Central memory CD4-positive, alpha-beta T cell (primary cell): ENCODE measurements around the gene SH3PXD2B.

Experiments
- DNase-seq: peaks from one replicate; pipeline ENCODE4 v3.0.0; 2022
- total RNA-seq, 3 experiments: gene quantifications; one replicate each; lab custom pipeline; 2026; lab: John Stamatoyannopoulos, UW

Gene SH3PXD2B
- 0.58 to 1.9 (median 1.8) reads per million in 3 experiments for total RNA-seq

DNA sequence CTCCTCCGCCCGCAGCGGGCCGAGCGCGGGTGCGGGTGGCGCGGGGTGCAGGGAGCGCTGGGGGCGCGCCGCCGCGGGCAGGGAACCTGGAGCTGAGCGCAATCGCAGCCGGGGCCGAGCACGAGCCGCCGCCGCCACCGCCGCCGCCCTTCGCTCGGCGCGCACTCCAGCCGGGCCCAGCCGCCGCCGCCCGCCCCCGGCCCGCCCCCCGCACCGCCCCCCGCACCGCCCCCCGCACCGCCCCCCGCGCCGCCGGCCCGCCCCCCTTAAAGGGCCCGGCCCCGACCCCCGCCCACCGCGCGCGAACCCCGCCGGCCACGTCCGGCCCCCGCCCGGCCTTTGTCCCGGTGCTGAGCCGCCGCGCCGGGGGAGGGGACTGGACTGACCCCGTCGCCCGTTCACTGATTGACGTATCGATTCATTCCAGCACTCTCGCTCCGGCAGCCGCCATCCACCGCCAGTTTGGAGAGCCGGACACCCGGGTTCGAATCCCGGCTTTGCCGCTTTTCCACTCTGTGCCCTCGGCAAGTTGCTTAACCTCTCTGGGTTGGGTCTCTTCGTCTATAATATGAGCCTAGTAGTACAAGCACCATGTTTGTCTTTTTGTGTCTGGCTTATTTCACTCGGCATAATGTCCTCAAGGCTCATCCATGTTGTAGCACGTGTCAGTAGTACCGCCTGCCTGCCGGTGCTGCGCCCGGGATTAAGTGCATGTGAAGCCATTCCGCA is at the start of gene SH3PXD2B:
SH3PXD2B (minus strand) TSS at position 168 of the 729 bp plus-strand sequence. CDS start 173 bp downstream, outside the sequence.
- DNase-seq = peak; percentile 18

DNA sequence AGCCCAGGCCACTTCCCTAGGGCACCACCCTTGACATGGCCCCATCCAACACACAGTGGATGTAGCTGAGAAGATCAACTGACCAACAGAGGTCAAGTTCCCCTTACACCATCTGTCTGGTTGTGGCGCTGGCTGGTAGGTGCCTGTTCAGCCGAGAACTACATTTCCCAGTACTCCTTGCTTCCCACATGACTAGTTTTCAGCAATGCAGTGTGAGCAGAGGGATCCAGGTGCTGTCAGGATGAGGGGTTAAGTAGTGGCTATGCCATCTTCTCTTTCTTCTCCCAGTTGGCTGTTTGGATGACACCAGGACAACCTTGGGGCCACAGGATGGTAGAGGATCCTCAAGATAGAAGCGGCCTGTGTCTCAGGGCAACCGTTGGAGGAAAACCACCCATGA is 48.6 kb upstream of the SH3PXD2B start:
- DNase-seq = no peak

DNA sequence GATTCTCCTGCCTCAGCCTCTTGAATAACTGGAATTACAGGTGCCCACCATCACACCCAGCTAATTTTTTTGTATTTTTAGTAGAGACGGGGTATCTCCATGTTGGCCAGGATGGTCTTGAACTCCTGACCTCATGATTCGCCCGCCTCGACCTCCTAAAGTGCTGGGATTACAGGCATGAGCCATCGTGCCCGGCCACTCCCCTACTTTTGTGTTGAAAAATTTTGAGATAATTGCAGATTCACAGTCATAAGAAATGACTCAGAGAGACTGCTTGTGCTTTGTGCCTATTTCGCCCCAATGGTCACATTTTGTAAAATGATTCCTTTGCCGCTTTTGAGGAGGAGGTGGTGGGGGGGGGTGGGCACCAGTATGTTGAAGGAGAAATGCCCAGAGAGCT is 48.1 kb upstream of the SH3PXD2B start:
- DNase-seq = no peak

DNA sequence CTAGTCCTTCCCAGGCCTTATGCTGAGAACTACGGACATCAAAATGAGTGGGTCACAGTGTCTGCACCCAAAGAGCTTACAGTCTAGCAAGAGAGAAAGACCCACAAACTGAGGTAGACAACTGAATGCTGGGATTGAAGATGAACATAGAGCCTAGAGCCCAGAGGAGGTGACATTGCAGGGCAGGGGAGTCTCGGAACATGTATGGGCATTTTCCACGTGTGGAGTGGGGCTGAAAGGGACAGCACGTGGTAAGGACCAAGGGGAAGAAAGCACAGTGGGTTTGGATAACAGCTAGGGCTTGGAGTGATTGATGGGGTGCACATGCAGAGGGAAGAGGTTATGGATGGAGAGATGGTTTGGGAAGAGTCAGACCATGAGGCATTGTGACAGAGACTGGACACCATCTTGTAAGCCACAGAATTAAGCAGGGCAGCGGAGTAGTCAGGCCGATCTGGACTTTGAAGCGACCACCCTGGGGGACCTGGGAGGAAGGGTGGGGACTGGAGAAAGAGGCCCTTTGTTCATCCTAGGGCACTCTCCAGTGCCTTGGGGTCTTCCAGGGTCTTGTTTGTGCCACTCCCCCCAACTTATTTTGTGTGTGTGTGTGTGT is 47.5 kb upstream of the SH3PXD2B start:
- no peak for DNase-seq

DNA sequence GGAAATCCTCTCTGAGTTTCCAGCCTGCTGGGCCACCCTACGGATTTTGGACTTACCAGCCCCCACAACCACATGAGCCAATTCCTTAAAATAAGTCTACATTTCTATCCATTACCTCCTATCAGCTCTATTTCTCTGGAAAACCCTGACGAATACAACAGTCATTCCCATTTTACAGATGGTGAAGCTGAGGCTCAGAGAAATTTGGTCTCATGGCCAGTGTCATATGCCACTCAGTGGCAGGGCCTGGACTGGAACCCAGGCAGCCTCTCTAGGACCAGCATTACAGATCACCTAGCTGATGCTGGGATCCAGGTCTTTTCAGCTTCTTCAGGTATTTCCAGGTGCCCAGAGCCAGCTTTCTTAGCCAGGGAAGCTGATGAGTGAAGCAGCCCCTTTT is 45.0 kb upstream of the SH3PXD2B start:
- no peak for DNase-seq

DNA sequence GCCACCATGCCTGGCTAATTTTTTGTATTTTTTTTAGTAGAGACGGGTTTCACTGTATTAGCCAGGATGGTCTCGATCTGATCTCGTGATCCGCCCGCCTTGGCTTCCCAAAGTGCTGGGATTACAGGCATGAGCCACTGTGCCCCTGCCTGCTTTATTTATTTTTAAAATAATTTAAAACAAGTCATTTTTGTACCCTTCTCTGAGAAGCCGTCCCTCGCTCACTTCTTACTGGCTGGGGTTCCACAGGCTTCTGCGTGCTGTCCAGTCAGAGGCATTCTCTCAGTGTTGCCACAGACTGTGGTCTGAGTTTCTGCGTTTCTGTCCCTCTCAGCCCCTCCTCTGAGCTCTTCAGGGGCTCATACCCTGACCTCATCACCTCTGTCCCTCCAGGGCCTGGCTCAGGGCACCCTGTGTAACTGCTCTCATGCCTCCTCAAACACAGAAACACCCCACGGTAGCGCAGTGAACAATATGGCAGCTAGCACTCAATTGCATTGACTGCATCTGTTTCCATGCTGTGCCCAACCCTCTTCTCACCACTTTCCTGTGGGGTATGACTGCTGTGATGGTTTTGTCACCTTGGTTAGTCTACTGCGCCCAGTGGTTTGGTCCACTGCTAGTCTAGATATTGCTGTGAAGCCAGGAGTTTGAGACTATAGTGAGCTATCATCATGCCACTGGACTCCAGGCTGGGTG is 44.3 kb upstream of the SH3PXD2B start:
- no peak for DNase-seq

DNA sequence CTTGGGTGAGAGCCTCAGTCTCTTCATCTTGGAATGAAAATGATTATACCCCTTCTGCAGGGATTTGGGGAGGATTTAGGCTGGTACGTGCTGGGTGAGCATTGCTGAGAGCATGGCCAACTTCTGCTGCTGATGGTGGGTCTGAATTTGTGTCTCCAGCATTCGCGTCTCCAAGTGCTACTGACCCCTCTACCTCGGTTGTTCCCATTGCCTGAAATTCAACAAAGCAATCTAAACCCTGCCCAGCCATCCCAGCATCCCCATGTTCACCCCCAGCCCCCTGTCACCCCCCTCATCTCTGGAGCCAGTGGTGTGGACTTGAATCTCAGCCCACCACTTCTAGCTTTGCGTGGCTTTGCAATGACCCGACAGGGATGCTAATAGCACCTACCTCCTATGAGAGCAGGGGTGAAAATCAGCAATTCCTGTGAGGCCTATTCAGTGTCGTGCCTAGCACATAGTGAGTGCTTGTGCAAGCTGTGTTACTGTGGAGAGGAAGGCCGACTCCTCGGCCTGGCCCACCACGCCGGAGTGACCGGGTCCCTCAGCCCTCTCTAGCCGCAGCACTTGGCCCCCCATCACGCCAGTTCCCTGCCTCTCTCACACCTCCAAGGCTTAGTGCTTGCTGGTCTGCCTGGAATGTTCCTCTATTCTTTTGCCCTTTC is 43.4 kb upstream of the SH3PXD2B start:
- no peak for DNase-seq

DNA sequence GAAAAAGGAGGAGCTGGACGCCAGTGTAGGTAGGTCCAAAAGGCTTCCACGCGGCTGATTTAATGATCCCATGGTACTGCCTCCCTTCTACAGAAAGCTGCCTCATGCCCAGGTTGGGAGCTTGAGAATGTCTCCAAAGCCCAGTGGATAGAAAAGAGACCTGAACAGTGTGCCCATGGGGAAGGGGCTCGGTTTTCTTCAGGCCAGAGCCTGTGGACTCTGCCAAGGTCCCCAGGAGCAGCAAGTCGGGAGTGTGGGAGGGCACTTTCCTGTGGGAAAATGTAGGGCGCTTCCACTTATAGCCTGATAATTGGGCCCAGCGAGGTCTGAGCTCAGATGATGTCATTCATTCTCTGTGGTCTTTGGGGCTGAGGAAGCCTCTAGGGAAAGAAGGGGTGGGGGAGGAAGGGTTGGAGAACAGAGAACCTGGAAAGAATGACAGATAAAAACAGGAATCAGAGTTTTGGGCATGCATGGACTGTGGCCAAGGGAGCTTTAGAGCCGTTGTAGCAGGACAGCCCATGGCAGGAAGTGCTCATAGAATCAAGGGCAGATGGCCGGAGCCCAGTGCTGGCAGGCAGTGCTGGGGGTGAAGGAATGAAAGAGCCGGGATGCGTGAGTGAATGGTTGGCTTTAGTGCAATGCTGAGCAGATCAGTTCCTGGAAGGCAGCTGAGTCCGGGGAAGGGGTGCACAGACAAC is 42.5 kb upstream of the SH3PXD2B start:
- DNase-seq = no peak

DNA sequence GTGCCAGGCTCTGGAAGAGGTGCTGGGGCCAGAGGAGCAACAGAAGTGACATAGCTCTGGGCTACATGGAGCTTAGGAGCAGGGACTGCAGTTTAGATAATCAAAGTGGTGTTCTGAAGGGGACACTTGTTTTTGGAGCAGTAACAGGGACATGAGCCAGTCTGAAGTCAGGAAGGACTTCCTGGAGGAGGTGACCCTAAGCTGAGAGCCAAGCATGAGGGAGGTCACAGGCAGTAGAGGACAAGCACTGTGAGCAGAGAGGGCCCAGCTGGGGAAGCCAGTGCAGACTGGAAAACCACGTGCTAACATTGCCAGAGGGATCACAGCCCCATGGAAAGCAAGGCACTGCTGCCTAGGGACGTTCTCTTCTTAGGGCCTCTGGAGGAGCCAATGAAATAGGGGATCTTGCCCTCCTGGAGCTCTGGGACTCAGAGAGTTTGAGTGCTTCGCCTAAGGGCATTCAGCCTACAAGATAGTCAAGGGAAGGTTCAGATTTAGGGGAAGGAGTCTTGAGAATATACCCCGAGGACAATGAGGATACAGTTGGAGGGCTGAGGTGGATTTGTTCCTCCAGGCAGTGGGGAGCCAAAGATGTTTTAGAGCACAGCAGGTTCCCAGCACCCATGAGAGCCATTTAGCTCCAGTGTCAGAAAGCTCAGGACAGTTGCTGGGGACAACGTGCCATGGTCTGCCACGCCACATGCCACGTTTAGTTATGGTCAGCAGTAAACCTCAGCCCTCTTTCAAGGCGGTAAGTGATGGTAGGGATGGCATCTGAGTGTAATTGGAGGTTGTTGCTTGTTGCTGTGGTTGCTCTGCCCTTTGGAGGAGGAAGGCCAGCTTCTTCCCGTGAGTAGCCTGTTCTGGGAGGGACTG is 40.5 kb upstream of the SH3PXD2B start:
- no peak for DNase-seq

DNA sequence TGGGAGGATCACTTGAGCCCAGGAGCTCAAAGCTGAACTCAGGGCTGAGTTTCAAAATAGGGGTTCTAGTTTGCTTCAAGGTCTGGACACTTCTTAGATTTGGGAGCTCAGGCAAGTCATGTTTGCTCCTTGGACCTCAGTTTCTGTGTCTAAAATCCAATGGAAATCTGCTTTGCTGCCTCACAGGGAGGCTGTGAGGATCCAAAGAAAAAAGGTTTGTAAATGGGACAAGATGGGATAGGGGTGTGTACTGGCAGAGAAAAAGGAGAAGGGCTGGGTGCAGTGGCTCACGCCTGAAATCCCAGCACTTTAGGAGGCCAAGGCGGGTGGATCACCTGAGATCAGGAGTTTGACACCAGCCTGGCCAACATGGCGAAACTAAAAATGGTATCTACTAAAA is 39.6 kb upstream of the SH3PXD2B start:
- no peak for DNase-seq

DNA sequence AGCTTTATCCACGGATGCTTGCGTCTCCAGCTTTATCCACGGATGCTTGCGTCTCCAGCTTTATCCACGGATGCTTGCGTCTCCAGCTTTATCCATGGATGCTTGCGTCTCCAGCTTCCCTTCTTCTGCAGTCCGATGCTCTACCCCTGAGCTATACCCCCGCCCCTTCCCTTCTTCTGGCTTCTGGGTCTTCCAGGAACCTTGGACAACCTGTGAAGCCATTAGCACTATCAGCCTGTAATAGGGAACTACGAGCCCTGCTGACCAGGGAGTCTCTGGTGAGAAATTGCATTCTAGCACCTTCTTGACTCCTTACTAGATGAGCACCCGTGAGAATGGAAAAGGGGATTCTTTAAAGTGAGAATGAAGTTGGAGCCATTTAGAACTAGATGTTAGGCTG is 39.1 kb upstream of the SH3PXD2B start:
- no peak for DNase-seq

DNA sequence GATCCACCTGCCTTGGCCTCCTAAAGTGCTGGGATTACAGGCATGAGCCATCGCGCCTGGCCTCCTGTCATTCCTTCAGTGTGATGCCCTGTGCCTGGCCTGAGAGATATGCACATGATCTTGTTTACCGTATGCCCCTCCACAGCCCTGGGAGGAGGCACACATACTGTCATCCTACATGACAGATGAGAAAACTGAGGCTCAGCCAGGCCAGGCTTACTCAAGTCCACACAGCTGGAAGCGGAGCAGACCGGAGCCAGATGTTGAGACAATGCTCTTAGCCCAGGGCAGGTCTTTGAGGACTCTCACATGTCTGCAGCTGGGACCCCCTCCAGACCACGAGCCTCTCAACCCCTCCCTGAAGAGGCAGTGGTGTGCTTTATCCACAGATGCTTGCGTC is 38.7 kb upstream of the SH3PXD2B start:
- DNase-seq = no peak

DNA sequence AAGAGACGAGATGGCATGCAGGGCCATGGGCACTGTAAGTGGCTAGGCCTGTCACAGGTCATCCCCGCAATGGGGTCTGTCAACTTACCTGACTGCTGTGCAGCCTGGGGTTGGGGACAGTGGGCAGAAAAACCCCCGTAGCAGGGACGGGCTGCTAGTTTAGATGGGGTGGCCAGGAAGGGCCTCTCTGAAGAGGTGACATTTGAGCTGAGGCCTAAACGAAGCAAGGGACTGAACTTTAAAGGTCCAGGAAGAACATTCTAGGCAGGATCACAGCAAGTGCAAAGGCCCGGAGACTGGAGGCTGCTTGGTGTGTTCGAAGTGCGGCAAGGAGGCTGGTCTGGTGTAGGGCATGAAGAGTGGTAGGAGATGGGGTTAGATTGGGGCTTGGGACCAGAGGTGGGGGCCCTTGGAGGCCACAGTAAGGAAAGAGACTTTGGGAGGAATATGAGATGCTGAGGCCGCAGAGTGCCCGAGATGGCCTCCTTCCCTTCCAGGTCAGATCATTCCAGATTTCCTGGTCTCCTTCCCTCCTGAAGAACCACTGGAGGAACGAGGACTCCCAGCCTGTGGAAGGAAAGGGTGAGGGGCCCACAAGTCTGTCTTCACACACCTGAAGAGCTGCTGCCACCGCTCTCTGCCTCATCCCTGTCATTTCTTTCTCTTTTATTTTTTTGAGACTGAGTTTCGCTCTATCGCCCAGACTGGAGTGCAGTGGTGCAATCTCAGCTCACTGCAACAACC is 37.9 kb upstream of the SH3PXD2B start:
- no peak for DNase-seq

DNA sequence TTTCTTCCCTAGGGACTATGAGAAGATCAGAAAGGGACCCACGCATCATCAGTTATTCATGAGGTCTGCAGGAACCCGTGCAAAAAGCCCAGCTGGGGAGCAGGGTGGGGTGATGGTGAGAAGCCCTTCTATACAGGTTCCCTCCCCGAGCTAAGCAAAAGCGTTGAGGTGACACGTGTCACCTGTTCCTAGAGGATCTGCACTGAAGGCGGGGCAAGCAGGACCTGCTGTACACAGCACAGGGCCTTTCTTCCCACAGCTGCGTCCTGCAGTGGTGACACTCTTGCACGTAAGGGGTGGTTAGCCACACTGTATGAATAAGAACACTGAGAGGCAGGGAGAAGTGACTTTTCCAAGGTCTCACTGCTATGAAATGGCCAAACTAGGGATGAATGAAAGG is 37.2 kb upstream of the SH3PXD2B start:
- no peak for DNase-seq

DNA sequence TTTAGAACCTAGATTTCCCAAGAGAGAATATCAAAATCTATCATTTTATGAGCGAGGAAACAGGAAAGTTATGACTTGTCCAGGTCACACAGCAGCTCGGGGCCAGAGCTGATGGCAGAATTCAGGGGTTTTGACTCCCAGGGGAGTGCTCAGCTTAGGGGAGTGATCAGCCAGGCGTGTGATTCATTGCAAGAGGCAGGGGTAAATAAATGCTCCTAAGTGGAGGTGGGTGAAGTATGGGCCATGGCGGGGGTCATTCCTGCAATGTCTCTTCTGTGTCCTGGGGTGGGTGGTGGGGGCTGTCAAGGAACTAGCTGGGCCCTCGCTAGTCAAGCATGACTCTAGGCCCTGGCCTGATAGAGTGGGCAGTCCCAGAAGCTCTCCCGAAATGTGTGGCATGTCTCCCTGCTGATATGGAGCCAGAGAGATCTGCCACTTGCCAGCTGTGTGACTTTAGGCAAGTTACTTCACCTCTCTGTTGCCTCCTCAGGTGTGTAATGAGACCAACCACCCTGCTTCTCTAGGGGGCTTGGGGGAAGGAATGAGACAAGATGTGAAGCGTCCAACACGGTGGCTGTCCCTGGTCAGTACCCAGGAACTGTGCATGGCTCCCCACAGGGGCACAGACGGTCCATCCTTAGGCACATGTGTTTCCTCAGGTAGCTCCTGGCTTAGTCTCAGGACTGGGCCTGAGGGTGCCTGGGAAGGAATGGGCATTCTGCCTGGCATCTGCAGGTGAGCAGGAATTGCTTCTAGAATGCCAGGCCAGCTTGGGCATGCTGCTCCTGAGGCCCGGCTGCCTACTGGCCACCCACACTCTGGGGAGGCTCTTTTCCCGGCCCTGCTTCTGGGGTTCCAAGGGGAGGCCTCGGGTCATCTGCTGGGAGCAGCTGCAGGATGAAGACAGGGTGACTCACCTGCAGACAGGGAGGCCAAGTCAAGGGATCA is 36.5 kb upstream of the SH3PXD2B start:
- DNase-seq = no peak

DNA sequence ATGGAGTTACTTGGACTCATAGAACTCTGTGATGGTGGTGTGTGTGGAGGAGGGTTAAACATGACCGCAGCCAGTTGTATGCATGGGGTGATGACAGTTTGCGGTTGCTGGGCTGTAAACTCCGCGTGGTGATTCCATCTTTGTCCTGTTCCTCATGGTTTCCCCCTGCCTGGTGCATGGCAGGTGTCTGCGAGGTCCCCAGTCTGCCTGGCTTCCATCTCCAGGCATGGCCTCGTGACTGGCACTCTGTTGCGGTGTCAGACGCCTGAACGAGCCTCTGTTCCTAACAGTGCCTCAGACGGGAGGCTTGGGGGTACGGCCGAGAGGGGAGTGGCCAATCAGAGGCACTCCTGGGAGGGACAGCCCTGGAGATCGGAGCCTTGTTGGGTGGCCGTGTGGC is 33.9 kb upstream of the SH3PXD2B start:
- DNase-seq = no peak

DNA sequence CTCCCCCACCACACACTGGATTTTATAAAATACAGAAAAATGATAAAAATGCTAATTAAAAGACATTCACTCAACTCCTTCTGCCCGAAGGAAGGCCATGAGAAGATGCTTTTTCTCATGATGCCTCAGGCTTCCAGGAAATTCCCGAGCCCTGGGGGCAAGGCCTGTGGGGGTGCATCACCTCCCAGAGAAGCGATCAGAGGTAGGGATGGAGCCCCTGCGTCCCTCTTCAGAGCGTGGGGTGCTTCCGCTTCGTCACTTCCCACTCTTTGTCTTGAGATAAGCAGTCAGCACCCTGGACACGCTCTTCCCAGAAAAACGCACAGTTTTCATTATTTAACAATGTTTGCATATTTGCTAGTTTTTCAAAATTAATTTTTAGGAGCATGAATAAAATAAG is 33.3 kb upstream of the SH3PXD2B start:
- no peak for DNase-seq

DNA sequence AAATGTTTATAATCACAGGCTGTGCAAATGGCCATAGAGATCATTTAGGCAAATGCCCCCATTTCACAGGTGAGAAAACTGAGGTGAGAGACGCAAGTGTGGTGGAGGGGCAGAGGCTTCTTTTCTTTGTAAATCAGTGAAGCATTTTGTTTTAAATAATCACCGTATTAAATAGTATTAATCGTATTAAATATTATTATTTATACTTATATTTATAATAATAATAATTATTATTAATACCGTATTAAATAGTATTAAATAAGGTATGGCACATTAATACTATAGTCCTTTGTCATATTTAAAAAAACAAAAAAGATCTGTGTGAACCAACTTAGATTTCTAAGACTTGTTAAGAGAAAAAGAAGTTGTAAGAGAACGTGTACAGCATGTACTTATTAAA is 32.6 kb upstream of the SH3PXD2B start:
- DNase-seq = no peak

DNA sequence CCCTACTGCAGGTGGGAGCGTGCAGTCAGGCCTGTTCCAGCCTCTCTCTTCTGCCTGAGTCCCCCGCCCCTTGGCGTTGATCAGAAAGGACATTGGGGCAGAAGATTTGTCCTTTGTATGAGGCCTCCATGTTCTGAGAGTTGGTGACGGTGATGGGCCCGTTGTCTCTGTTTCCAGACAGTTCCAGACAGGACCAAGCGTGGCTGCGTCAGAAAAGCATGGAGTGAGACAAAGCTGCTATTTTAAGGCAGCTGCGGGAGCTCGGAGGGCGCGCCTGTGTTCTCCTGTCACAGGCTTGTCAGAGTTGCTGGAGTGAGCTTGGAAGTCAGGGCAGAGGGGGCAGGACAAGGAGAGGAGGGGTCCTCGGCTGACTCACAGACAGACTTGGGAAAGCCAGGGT is 32.1 kb upstream of the SH3PXD2B start:
- no peak for DNase-seq
